ENCODE data around the gene ADGRG7. TPM values are rescaled to one million over a fixed set of nuclear protein-coding genes. Genes with fewer than 3 reads are reported as not detected.

The ADGRG7 gene
- total and polyA plus RNA-seq, 2 of the 13 experiments (the other 11 are each of a cell fraction or from before 2014, with no cell fraction given) = not detected

GRCh38 chr3:100717063-100717462, 107.7 kb downstream of the ADGRG7 start (continued):
- 0 out of 2 replicates have a peak, but pooled peaks have one; percentile 39 for TF ChIP-seq PAXIP1 (CRISPR knock-in tag; conservative IDR thresholded peaks at IDR 0.05)
- TF ChIP-seq SOX5 (CRISPR knock-in tag; IDR thresholded peaks at IDR 0.05; ENCODE audit: borderline replicate concordance) = peak; percentile 51

- no peak overlapping the region for H2AFZ ChIP-seq (ENCODE audit: low read length)
- FAIRE-seq (no peak), DNase-seq (ENCODE audit: low spot score) (no peak), ATAC-seq (no peak)
- H3K27me3 ChIP-seq (ENCODE audit: control insufficient read depth in 1 of 2, insufficient read depth in 2 of 2, low read length in 2 of 2) = no peaks in the 10 kb centered on the region
- H3K36me3 ChIP-seq (replicated peaks in 1 of 2; ENCODE audit: control insufficient read depth in 1 of 2, insufficient read depth in 2 of 2, low read length in 2 of 2) = peaks cover 5 to 65% of the 10 kb centered on the region in 2 experiments
- H3K79me2 ChIP-seq (ENCODE audit: insufficient read depth, low read length) = peaks cover 70% of the 10 kb centered on the region
- TF ChIP-seq ZNF780A (CRISPR knock-in tag; IDR thresholded peaks at IDR 0.05) (no peak), PITX1 (CRISPR knock-in tag; IDR thresholded peaks at IDR 0.05) (no peak), ZNF121 (CRISPR knock-in tag; IDR thresholded peaks at IDR 0.05) (0 out of 2 replicates have a peak, but pooled peaks have one; percentile 44)
- no peaks in the 10 kb centered on the region for H3K9me3 ChIP-seq (ENCODE audit: low read length)
- in situ Hi-C loops (cut with HindIII; ENCODE audit: extremely low pct_ligation_motif_present, low pct_unique_long_range_greater_than_20kb) = loop anchor here (25.0 kb wide), 3 partner anchors 106 to 906 kb away; partner anchors contain the start of genes ADGRG7 and CMSS1
- H3K27ac ChIP-seq (ENCODE audit: extremely low read length, insufficient read depth, low read length) = no peak overlapping the region
- H3K4me1 ChIP-seq (ENCODE audit: insufficient read depth, low read length) = peaks cover 38% of the 10 kb centered on the region
- no peak overlapping the region for H3K9ac ChIP-seq (ENCODE audit: insufficient read depth, low read depth, low read length)
- H3K4me2 ChIP-seq (ENCODE audit: low read depth, low read length) = no peak overlapping the region
- ChIA-PET CTCF (ENCODE audit: low intra/inter-chr PET ratio, low total read pairs) (no interaction called here), POLR2A (no interaction called here)
- peaks cover 34% of the 10 kb centered on the region for H4K20me1 ChIP-seq (ENCODE audit: insufficient read depth, low read length)
- WGBS (ENCODE audit: low lambda C conversion rate) = 86% methylated on average over 4 of the region's 4 CpGs
- no peak overlapping the region for H3K4me3 ChIP-seq (replicated peaks in 1 of 3; ENCODE audit: insufficient read depth in 1 of 3, low read depth in 2 of 3, low read length in 3 of 3)
- intact Hi-C loops (cut with micrococcal nuclease; ENCODE audit: unreplicated experiment) = loop anchor here (10.0 kb wide), 2 partner anchors 403 to 903 kb away; partner anchors contain the start of gene CMSS1
- BruUV-seq (replicated peaks) = no TSS peak
These were observed 108.5 kb downstream of the ADGRG7 start for GRCh38 chr3:100717637-100718487.
